H9 (cell line): ENCODE data around the gene SMAD6. TPM values are rescaled to one million over a fixed set of nuclear protein-coding genes. Genes with fewer than 3 reads are reported as not detected.

Source experiments
- DNase-seq: peaks from one replicate; pipeline ENCODE4 v3.0.0-alpha.2; 2017
- H2AFZ ChIP-seq: one replicate; pipeline ENCODE4 v1.6.1; 2013; ENCODE audit warnings: mild to moderate bottlenecking, low read length, control low read depth, moderate library complexity
- H2AK5ac ChIP-seq: 2 replicates; pipeline ENCODE4 v1.6.1; 2013; ENCODE audit warnings: low read length, control low read depth, mixed read lengths; ENCODE audit not compliant: insufficient read length
- H2BK120ac ChIP-seq: one replicate; pipeline ENCODE4 v1.6.1; 2013; ENCODE audit warnings: low read depth, mild to moderate bottlenecking, low read length, control low read depth, inconsistent platforms; ENCODE audit not compliant: poor library complexity, severe bottlenecking
- H2BK12ac ChIP-seq: 2 replicates; pipeline ENCODE4 v1.6.1; 2013; ENCODE audit warnings: low read length, control low read depth, mixed read lengths, low read depth; ENCODE audit not compliant: insufficient read length
- H2BK15ac ChIP-seq: 2 replicates; pipeline ENCODE4 v1.6.1; 2013; ENCODE audit warnings: low read depth, low read length, control low read depth
- H2BK20ac ChIP-seq: one replicate; pipeline ENCODE4 v1.6.1; 2013; ENCODE audit warnings: low read depth, mild to moderate bottlenecking, low read length, control low read depth, inconsistent platforms; ENCODE audit not compliant: poor library complexity, severe bottlenecking
- H2BK5ac ChIP-seq: 2 replicates; pipeline ENCODE4 v1.6.1; 2013; ENCODE audit warnings: low read length, control low read depth, mixed read lengths; ENCODE audit not compliant: insufficient read length
- H3K14ac ChIP-seq: 2 replicates; pipeline ENCODE4 v1.6.1; 2013; ENCODE audit warnings: low read length, control low read depth; ENCODE audit not compliant: insufficient read depth
- H3K18ac ChIP-seq: 2 replicates; pipeline ENCODE4 v1.6.1; 2013; ENCODE audit warnings: low read depth, mild to moderate bottlenecking, mixed read lengths, low read length, control low read depth; ENCODE audit not compliant: insufficient read length
- H3K23ac ChIP-seq: 2 replicates; pipeline ENCODE4 v1.6.1; 2013; ENCODE audit warnings: low read length, control low read depth, mixed read lengths, low read depth; ENCODE audit not compliant: insufficient read length
- H3K23me2 ChIP-seq: 2 replicates; pipeline ENCODE4 v1.6.1; 2013; ENCODE audit warnings: low read depth, mild to moderate bottlenecking, mixed read lengths, low read length, control low read depth; ENCODE audit not compliant: insufficient read length, poor library complexity, severe bottlenecking
- H3K27ac ChIP-seq: 2 replicates; pipeline ENCODE4 v1.5.1; 2013; ENCODE audit warnings: low read length, control low read depth, mixed read lengths, low read depth; ENCODE audit not compliant: insufficient read length
- H3K27me3 ChIP-seq: 2 replicates; pipeline ENCODE4 v1.6.1; 2013; ENCODE audit warnings: low read length, control low read depth, inconsistent platforms; ENCODE audit not compliant: insufficient read depth
- H3K4ac ChIP-seq: 2 replicates; pipeline ENCODE4 v1.6.1; 2013; ENCODE audit warnings: low read depth, mild to moderate bottlenecking, control low read depth, inconsistent platforms, low read length, moderate library complexity
- H3K4me1 ChIP-seq: 2 replicates; pipeline ENCODE4 v1.6.1; 2013; ENCODE audit warnings: low read length, control low read depth, inconsistent platforms; ENCODE audit not compliant: insufficient read depth
- H3K4me2 ChIP-seq: 2 replicates; pipeline ENCODE4 v1.6.1; 2013; ENCODE audit warnings: low read length, control low read depth, mixed read lengths; ENCODE audit not compliant: insufficient read length, insufficient read depth
- H3K56ac ChIP-seq: 2 replicates; pipeline ENCODE4 v1.6.1; 2013; ENCODE audit warnings: low read depth, mild to moderate bottlenecking, mixed read lengths, low read length, control low read depth; ENCODE audit not compliant: insufficient read length
- H3K79me1 ChIP-seq: 2 replicates; pipeline ENCODE4 v1.6.1; 2013; ENCODE audit warnings: low read depth, mild to moderate bottlenecking, moderate library complexity, low read length, control low read depth, inconsistent platforms; ENCODE audit not compliant: insufficient read depth, poor library complexity, severe bottlenecking
- H3K79me2 ChIP-seq: 2 replicates; pipeline ENCODE4 v1.6.1; 2013; ENCODE audit warnings: low read length, control low read depth, inconsistent platforms; ENCODE audit not compliant: insufficient read depth
- H3K9ac ChIP-seq: 2 replicates; pipeline ENCODE4 v1.6.1; 2013; ENCODE audit warnings: low read length, control low read depth, mixed read lengths; ENCODE audit not compliant: insufficient read length; ENCODE audit errors: extremely low read depth
- H3K9me3 ChIP-seq: one replicate; pipeline ENCODE4 v1.6.1; 2013; ENCODE audit warnings: low read depth, low read length, inconsistent platforms; ENCODE audit not compliant: control insufficient read depth
- H3T11ph ChIP-seq: one replicate; pipeline ENCODE4 v1.6.1; 2013; ENCODE audit warnings: mild to moderate bottlenecking, low read length, control low read depth, inconsistent platforms
- H4K20me1 ChIP-seq: one replicate; pipeline ENCODE4 v1.6.1; 2013; ENCODE audit not compliant: control insufficient read depth, insufficient read length, insufficient read depth
- H4K5ac ChIP-seq: 2 replicates; pipeline ENCODE4 v1.6.1; 2013; ENCODE audit warnings: low read depth, mild to moderate bottlenecking, mixed read lengths, low read length, control low read depth; ENCODE audit not compliant: insufficient read length
- H4K8ac ChIP-seq: replicated peaks from 2 replicates; pipeline ENCODE4 v1.6.1; 2013; ENCODE audit warnings: low read length, control low read depth, mixed read lengths, low read depth; ENCODE audit not compliant: insufficient read length
- H4K91ac ChIP-seq: 2 replicates; pipeline ENCODE4 v1.6.1; 2013; ENCODE audit warnings: low read depth, mild to moderate bottlenecking, moderate library complexity, mixed read lengths, low read length, control low read depth; ENCODE audit not compliant: insufficient read length
- H3K27ac Mint-ChIP-seq, 3 experiments: 2 replicates in 2 of 3; 3 replicates in 1 of 3; pipeline ENCODE4 v1.8.0; 2020 to 2021; ENCODE audit warnings: mixed read lengths in 3 of 3, mild to moderate bottlenecking in 1 of 3, moderate library complexity in 1 of 3
- H3K27me3 Mint-ChIP-seq: 2 replicates; pipeline ENCODE4 v1.8.0; 2021; ENCODE audit warnings: low read depth, mild to moderate bottlenecking, moderate library complexity, mixed read lengths
- H3K36me3 Mint-ChIP-seq, 3 experiments: 2 replicates in 2 of 3; 3 replicates in 1 of 3; pipeline ENCODE4 v1.8.0; 2020 to 2021; ENCODE audit warnings: low read depth in 3 of 3, mixed read lengths in 3 of 3; ENCODE audit not compliant: insufficient read depth in 1 of 3
- H3K4me1 Mint-ChIP-seq, 2 experiments: 2 replicates each; pipeline ENCODE4 v1.8.0; 2020; ENCODE audit warnings: mixed read lengths in 2 of 2
- H3K4me3 Mint-ChIP-seq, 2 experiments: 2 replicates in 1 of 2; 3 replicates in 1 of 2; pipeline ENCODE4 v1.8.0; 2020 to 2021; ENCODE audit warnings: mild to moderate bottlenecking in 2 of 2, mixed read lengths in 2 of 2, moderate library complexity in 1 of 2
- H3K9me3 Mint-ChIP-seq, 2 experiments: 2 replicates in 1 of 2; 3 replicates in 1 of 2; pipeline ENCODE4 v1.8.0; 2020; ENCODE audit warnings: mild to moderate bottlenecking in 2 of 2, mixed read lengths in 2 of 2, moderate library complexity in 1 of 2
- CTCF ChIP-seq: fragments of 200-600 bp; sonication (generic); conservative IDR thresholded peaks from 3 replicates; pipeline ENCODE4 v1.8.0; 2021; ENCODE audit warnings: antibody characterized with exemption, mild to moderate bottlenecking
- WGBS: extraction: QIAGEN DNeasy Blood & Tissue Kit; methylation state at CpG from one replicate; pipeline ENCODE4 v1.1.7; 2013; ENCODE audit warnings: missing lambda C conversion rate, low lambda C conversion rate, mixed read lengths; ENCODE audit not compliant: insufficient read length; ENCODE audit errors: extremely low coverage; 5-methylcytosine and 5-hydroxymethylcytosine counted together
- total RNA-seq: library from RNA; stranded (reverse); gene quantifications from 2 replicates; pipeline ENCODE4 v1.2.1, GENCODE V29; 2021

The SMAD6 gene
- total RNA-seq, 1 experiment from 2014 or later, result 6.0 TPM

GRCh38 chr15:66735909-66736305, 33.9 kb downstream of the SMAD6 start:
- Histone ChIP-seq H2BK15ac (no peak overlapping the region), H3K23ac (no peak overlapping the region), H3K56ac (no peak overlapping the region), H3K27me3 (no peaks in the 10 kb centered on the region), H2BK20ac (no peak overlapping the region), H3K79me1 (no peaks in the 10 kb centered on the region), H2AK5ac (no peak overlapping the region), H3K9me3 (no peaks in the 10 kb centered on the region), H3K18ac (no peak overlapping the region), H3K79me2 (no peaks in the 10 kb centered on the region), H2BK5ac (no peak overlapping the region), H3K4me1 (no peaks in the 10 kb centered on the region), H3K9ac (no peak overlapping the region), H4K5ac (no peak overlapping the region), H3K4ac (no peak overlapping the region), H2BK12ac (no peak overlapping the region), H4K8ac (no peak overlapping the region), H3K4me2 (no peak overlapping the region), H3K14ac (no peak overlapping the region), H3K23me2 (no peaks in the 10 kb centered on the region), H2BK120ac (no peak overlapping the region), H4K91ac (no peak overlapping the region), H3T11ph (no peak overlapping the region), H2AFZ (no peak overlapping the region), H4K20me1 (peaks cover 2% of the 10 kb centered on the region), H3K27ac (no peak overlapping the region)
- TF ChIP-seq CTCF, result no peak
- peaks cover 11 to 23% of the 10 kb centered on the region in 2 experiments for H3K4me1 Mint-ChIP-seq
- H3K27me3 Mint-ChIP-seq, result no peaks in the 10 kb centered on the region
- no peak for DNase-seq
- H3K27ac Mint-ChIP-seq, result no peak overlapping the region
- 0 out of 7 replicates have a peak, but pooled peaks cover 0 to 3% (median 0%) of the 10 kb centered on the region in 3 experiments for H3K36me3 Mint-ChIP-seq
- no CpG with 5 or more reads among the region's 9 CpGs for WGBS
- H3K4me3 Mint-ChIP-seq, result no peak overlapping the region
- H3K9me3 Mint-ChIP-seq, result no peaks in the 10 kb centered on the region
